Glomerular visceral epithelial cell (primary cell): ENCODE measurements around the gene APBA2.
"Not testable (repeated sequence)": the region's sequence is repeated elsewhere in the genome, so short reads cannot be mapped to it uniquely, and the experiment has no call there.

ENCODE experiments used
- DNase-seq: peaks from one replicate; pipeline ENCODE4 v3.0.0-alpha.2; 2016; ENCODE audit errors: extremely low spot score

The APBA2 gene

GRCh38 chr15:28885630-28886430 lies at the start of gene APBA2:
APBA2 (plus strand) TSS chr15:28885974; CDS start chr15:29053885, 167,911 bp downstream.
- DNase-seq, result peak; percentile 35

- not testable (repeated sequence) for DNase-seq
Measured at GRCh38 chr15:28840285-28840684, 45.5 kb upstream of the APBA2 start.

- DNase-seq, result not testable (repeated sequence)
Measured at GRCh38 chr15:28842210-28842609, 43.6 kb upstream of the APBA2 start.

GRCh38 chr15:28843520-28843919 lies 42.3 kb upstream of the APBA2 start:
- DNase-seq, result not testable (repeated sequence)

GRCh38 chr15:28844147-28844546 lies 41.6 kb upstream of the APBA2 start:
- DNase-seq, result not testable (repeated sequence)

- not testable (repeated sequence) for DNase-seq
Measured at GRCh38 chr15:28847247-28847646, 38.5 kb upstream of the APBA2 start.

GRCh38 chr15:28847959-28848358 lies 37.8 kb upstream of the APBA2 start:
- DNase-seq, result not testable (repeated sequence)

- not testable (repeated sequence) for DNase-seq
Measured at GRCh38 chr15:28848521-28848920, 37.3 kb upstream of the APBA2 start, which contains the start of gene GOLGA6L7. GOLGA6L7 (minus strand) TSS chr15:28848644; CDS start chr15:28848549, 95 bp downstream.

- DNase-seq, result not testable (repeated sequence)
Measured at GRCh38 chr15:28849271-28849670, 36.5 kb upstream of the APBA2 start.

GRCh38 chr15:28849766-28850165 lies 36.0 kb upstream of the APBA2 start:
- not testable (repeated sequence) for DNase-seq

- DNase-seq, result not testable (repeated sequence)
Measured at GRCh38 chr15:28853654-28854053, 32.1 kb upstream of the APBA2 start.

GRCh38 chr15:28854578-28854977 lies 31.2 kb upstream of the APBA2 start:
- DNase-seq, result not testable (repeated sequence)

GRCh38 chr15:28861031-28861534 lies 24.7 kb upstream of the APBA2 start:
- no peak for DNase-seq

GRCh38 chr15:28861589-28862293 lies 24.0 kb upstream of the APBA2 start:
- DNase-seq, result not testable (repeated sequence)

GRCh38 chr15:28868744-28869345 lies 16.9 kb upstream of the APBA2 start:
- DNase-seq, result no peak

- DNase-seq, result no peak
Measured at GRCh38 chr15:28871168-28871567, 14.6 kb upstream of the APBA2 start.

- no peak for DNase-seq
Measured at GRCh38 chr15:28873006-28873405, 12.8 kb upstream of the APBA2 start.

GRCh38 chr15:28873585-28874190 lies 12.1 kb upstream of the APBA2 start:
- DNase-seq, result no peak

GRCh38 chr15:28875461-28876000 lies 10.2 kb upstream of the APBA2 start:
- no peak for DNase-seq

- DNase-seq, result no peak
Measured at GRCh38 chr15:28876131-28876844, 9.5 kb upstream of the APBA2 start.

- DNase-seq, result no peak
Measured at GRCh38 chr15:28876845-28877185, 9.0 kb upstream of the APBA2 start.
